DND-41 (cell line): ENCODE results near the gene TMEM115.

Experiments
- EZH2 ChIP-seq: IDR thresholded peaks from 3 replicates; pipeline ENCODE4 v1.6.1; 2012; ENCODE audit warnings: borderline replicate concordance, low read depth, mild to moderate bottlenecking, moderate library complexity, low read length, inconsistent platforms; ENCODE audit not compliant: severe bottlenecking
- TF ChIP-seq, protein P1 (sequence below): IDR thresholded peaks from 2 replicates; pipeline ENCODE4 v1.5.1; 2012; ENCODE audit warnings: borderline replicate concordance, low read length, moderate library complexity, mild to moderate bottlenecking; ENCODE audit not compliant: poor library complexity, severe bottlenecking; ENCODE audit errors: extremely low read depth

DNA sequence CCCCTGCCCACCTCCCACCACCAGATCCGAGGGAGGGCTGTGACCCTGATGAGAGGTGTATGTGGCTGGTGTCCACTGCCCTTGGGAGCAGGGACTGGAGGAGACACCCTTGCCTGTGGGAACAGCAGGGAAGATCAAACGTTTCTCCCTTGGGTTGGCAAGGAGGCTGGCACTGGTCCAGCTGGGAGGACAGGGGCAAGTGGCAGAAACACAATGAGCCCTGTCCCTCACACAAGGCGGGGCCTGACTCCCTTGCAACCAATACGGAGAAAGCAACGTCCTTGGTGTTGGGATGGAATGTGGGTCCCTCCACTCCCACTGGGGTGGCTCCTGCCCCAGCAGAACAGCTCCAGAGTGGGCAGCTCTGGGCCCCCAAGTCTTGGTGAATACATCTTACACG lies 42.0 kb downstream of the TMEM115 start:
- TF ChIP-seq, protein P1, sequence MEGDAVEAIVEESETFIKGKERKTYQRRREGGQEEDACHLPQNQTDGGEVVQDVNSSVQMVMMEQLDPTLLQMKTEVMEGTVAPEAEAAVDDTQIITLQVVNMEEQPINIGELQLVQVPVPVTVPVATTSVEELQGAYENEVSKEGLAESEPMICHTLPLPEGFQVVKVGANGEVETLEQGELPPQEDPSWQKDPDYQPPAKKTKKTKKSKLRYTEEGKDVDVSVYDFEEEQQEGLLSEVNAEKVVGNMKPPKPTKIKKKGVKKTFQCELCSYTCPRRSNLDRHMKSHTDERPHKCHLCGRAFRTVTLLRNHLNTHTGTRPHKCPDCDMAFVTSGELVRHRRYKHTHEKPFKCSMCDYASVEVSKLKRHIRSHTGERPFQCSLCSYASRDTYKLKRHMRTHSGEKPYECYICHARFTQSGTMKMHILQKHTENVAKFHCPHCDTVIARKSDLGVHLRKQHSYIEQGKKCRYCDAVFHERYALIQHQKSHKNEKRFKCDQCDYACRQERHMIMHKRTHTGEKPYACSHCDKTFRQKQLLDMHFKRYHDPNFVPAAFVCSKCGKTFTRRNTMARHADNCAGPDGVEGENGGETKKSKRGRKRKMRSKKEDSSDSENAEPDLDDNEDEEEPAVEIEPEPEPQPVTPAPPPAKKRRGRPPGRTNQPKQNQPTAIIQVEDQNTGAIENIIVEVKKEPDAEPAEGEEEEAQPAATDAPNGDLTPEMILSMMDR, result no peak
- TF ChIP-seq EZH2, result no peak
